OCI-LY1 (cell line): ENCODE results near the gene MYBPC1.

Experiments
- CTCF ChIP-seq: fragments of 200-600 bp; sonication (generic), shearing (Covaris generic); IDR thresholded peaks from 2 replicates; pipeline ENCODE4 v1.5.1; 2017; ENCODE audit warnings: mild to moderate bottlenecking, antibody characterized with exemption, low read length, moderate library complexity, mixed read lengths
- EZH2 ChIP-seq: fragments of 200-600 bp; sonication (generic), shearing (Covaris generic); IDR thresholded peaks from 2 replicates; pipeline ENCODE4 v1.8.0; 2017; ENCODE audit warnings: borderline replicate concordance, mixed run types, mild to moderate bottlenecking, antibody characterized with exemption, low read length, moderate library complexity, mixed read lengths

DNA sequence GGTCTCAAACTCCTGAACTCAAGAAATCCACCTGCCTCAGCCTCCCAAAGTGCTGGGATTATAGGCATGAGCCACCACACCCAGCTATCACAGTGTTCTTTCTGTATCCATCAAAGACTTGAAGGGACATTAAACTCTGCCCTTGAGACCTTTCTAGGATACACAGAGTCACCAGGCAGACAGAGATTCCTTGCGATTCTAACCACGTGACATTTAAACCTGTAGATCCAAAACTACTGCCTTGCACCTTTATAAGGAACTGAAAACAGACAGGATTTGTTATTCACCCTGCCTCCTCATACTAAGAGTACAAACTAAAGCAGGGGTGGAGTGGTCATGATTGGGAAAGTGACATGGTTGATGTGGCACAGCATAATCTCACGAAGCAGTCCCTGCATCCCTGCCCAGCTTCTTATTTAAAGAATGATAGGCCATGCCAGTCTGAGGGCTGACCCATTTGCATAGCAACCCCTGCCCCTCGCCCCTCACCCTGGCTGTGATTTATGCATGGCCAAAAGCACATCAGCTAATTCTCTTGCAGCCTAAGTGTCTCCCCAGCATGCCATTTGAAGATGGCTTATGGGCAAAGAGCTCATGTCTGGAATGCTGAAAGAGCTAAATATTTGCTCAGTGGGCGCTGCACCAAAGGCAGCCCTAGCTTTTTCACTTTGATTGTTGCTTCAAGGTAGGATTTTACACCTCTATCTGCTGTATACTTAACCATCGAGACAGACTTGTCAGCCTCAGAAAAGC lies 43.2 kb upstream of the MYBPC1 start:
- TF ChIP-seq CTCF (no peak), EZH2 (no peak)
